ENCODE data around the gene ADH1C. TPM values are rescaled to one million over a fixed set of nuclear protein-coding genes. Genes with fewer than 3 reads are reported as not detected.

Gene ADH1C
- total RNA-seq, 1 donor from 2014 or later: not detected

- H3K27me3 Mint-ChIP-seq (ENCODE audit: unreplicated experiment): no peaks in the 10 kb centered on the region
- no peak for TF ChIP-seq CTCF (IDR thresholded peaks at IDR 0.05; ENCODE audit: partially characterized antibody, unreplicated experiment)
- H3K4me1 Mint-ChIP-seq (ENCODE audit: low read depth, unreplicated experiment): no peaks in the 10 kb centered on the region
- no peak overlapping the region for H3K4me3 Mint-ChIP-seq (ENCODE audit: unreplicated experiment)
- no peak overlapping the region for H3K27ac Mint-ChIP-seq (ENCODE audit: unreplicated experiment)
- H3K36me3 Mint-ChIP-seq (ENCODE audit: unreplicated experiment): no peaks in the 10 kb centered on the region
- no peak for DNase-seq
- no peaks in the 10 kb centered on the region for H3K9me3 Mint-ChIP-seq (ENCODE audit: unreplicated experiment)
Observed at GRCh38 chr4:99366491-99366890, 13.9 kb upstream of the ADH1C start.

GRCh38 chr4:99362768-99363167 is 10.2 kb upstream of the ADH1C start:
- no peaks in the 10 kb centered on the region for H3K36me3 Mint-ChIP-seq (ENCODE audit: unreplicated experiment)
- peaks cover 3% of the 10 kb centered on the region for H3K27me3 Mint-ChIP-seq (ENCODE audit: unreplicated experiment)
- H3K4me3 Mint-ChIP-seq (ENCODE audit: unreplicated experiment): no peak overlapping the region
- TF ChIP-seq CTCF (IDR thresholded peaks at IDR 0.05; ENCODE audit: partially characterized antibody, unreplicated experiment): no peak
- no peak overlapping the region for H3K27ac Mint-ChIP-seq (ENCODE audit: unreplicated experiment)
- H3K4me1 Mint-ChIP-seq (ENCODE audit: low read depth, unreplicated experiment): no peaks in the 10 kb centered on the region
- DNase-seq: no peak
- H3K9me3 Mint-ChIP-seq (ENCODE audit: unreplicated experiment): peaks cover 3% of the 10 kb centered on the region

DNA sequence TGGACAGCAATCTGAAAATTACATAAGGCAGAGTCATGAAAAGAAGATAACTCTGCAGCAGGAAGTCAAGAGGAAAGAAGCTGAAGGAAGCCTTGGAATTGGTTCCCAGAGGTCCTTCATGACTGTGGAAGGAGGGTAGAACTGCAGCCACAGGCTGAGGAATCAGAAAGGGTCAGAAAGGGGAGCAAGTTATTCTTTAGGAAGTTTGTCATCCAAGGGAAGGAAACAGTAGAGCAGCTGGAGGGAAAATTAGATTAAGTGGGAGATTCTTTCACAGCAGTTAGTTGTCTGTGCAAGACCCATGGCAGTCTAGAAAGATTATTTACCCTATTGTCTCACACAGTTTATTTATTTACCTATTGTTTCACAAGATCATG is 9.3 kb upstream of the ADH1C start:
- H3K4me1 Mint-ChIP-seq (ENCODE audit: low read depth, unreplicated experiment): no peaks in the 10 kb centered on the region
- H3K9me3 Mint-ChIP-seq (ENCODE audit: unreplicated experiment): peaks cover 3% of the 10 kb centered on the region
- H3K4me3 Mint-ChIP-seq (ENCODE audit: unreplicated experiment): no peak overlapping the region
- H3K27me3 Mint-ChIP-seq (ENCODE audit: unreplicated experiment): peaks cover 3% of the 10 kb centered on the region
- H3K27ac Mint-ChIP-seq (ENCODE audit: unreplicated experiment): no peak overlapping the region
- H3K36me3 Mint-ChIP-seq (ENCODE audit: unreplicated experiment): no peaks in the 10 kb centered on the region
- DNase-seq: no peak
- TF ChIP-seq CTCF (IDR thresholded peaks at IDR 0.05; ENCODE audit: partially characterized antibody, unreplicated experiment): no peak

GRCh38 chr4:99361268-99361898 is 8.8 kb upstream of the ADH1C start:
- Mint-ChIP-seq H3K4me3 (ENCODE audit: unreplicated experiment) (no peak overlapping the region), H3K27me3 (ENCODE audit: unreplicated experiment) (peaks cover 3% of the 10 kb centered on the region), H3K36me3 (ENCODE audit: unreplicated experiment) (no peaks in the 10 kb centered on the region), H3K4me1 (ENCODE audit: low read depth, unreplicated experiment) (no peaks in the 10 kb centered on the region), H3K9me3 (ENCODE audit: unreplicated experiment) (peaks cover 3% of the 10 kb centered on the region), H3K27ac (ENCODE audit: unreplicated experiment) (no peak overlapping the region)
- TF ChIP-seq CTCF (IDR thresholded peaks at IDR 0.05; ENCODE audit: partially characterized antibody, unreplicated experiment): no peak
- DNase-seq: no peak

DNA sequence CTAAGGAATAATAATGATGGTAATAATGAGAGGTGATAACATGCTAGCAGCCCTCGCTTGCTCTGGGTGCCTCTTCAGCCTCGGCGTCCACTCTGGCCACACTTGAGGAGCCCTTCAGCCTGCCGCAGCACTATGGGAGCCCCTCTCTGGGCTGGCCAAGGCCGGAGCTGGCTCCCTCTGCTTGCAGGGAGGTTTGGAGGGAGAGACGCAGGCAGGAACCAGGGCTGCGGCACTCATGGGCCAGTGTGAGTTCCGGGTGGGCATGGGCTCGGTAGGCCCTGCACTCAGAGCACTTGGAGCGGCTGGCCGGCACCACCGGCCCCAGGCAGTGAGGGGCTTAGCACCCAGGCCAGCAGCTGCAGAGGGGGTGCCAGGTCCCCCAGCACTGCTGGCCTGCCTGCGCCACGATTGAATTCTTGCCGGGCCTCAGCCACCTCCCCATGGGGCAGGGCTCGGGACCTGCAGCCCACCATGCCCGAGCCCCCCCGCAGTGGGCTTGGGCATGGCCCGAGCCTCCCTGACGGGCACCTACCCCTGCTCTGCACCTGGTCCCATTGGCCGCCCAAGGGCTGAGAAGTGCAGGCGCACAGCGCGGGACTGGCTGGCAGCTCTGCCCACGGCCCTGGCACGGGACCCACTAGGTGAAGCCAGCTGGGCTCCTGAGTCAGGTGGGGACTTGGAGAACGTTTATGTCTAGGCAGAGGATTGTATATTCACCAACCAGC is 7.1 kb upstream of the ADH1C start:
- Mint-ChIP-seq H3K36me3 (ENCODE audit: unreplicated experiment) (no peaks in the 10 kb centered on the region), H3K27me3 (ENCODE audit: unreplicated experiment) (peaks cover 3% of the 10 kb centered on the region), H3K4me3 (ENCODE audit: unreplicated experiment) (no peak overlapping the region), H3K9me3 (ENCODE audit: unreplicated experiment) (peaks cover 8% of the 10 kb centered on the region), H3K4me1 (ENCODE audit: low read depth, unreplicated experiment) (no peaks in the 10 kb centered on the region), H3K27ac (ENCODE audit: unreplicated experiment) (no peak overlapping the region)
- no peak for TF ChIP-seq CTCF (IDR thresholded peaks at IDR 0.05; ENCODE audit: partially characterized antibody, unreplicated experiment)
- DNase-seq: no peak

All from glutamatergic neuron (in vitro differentiated cells).